ENCODE results near the gene AMIGO1.

DNA sequence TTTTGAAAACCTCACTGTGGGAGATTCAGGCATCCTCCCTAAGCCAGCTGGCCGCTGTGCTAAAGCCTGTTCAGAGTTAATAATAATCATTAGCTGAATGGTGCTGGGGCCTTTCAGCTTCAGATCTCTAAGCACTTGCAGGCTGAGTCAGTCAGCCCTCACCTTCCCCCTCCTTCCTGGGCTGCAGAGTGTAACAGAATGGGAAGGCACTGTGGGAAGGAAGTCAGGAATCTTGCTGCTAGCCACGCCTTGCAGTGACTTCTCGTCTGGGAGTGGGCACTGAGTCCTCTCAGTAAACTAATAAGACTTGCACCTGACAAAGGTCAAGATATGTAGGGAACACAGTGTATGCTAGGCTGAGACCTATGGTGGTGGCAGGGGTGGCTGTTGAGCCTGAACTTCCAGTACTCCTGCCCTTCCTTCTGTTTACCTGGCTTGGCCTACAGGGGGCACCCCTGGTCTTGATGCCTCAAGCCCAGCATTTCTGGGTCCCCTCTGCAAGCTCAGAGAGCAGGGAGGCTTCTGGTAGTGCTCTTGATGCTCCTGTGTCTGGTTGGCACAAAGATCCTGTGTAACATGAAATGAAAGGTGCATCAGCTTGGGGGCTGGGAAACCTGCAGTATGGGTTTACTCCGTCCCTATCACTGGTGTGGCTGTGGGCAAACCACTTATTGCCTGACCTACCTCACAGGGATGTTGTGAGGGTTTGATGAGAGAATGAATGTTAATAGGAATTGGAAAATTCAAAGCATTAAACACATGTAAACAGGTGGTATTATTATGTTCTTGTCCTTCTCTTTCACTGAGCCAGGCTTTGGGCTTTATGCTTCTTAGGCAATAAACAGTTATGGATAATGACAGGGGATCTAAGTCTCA lies 9.6 kb downstream of the AMIGO1 start:
- TF ChIP-seq POLR2A (IDR thresholded peaks at IDR 0.05) (no peak), EP300 (IDR thresholded peaks at IDR 0.05) (no peak), POLR2AphosphoS5 (IDR thresholded peaks at IDR 0.05) (no peak)
- TF ChIP-seq, protein P1, sequence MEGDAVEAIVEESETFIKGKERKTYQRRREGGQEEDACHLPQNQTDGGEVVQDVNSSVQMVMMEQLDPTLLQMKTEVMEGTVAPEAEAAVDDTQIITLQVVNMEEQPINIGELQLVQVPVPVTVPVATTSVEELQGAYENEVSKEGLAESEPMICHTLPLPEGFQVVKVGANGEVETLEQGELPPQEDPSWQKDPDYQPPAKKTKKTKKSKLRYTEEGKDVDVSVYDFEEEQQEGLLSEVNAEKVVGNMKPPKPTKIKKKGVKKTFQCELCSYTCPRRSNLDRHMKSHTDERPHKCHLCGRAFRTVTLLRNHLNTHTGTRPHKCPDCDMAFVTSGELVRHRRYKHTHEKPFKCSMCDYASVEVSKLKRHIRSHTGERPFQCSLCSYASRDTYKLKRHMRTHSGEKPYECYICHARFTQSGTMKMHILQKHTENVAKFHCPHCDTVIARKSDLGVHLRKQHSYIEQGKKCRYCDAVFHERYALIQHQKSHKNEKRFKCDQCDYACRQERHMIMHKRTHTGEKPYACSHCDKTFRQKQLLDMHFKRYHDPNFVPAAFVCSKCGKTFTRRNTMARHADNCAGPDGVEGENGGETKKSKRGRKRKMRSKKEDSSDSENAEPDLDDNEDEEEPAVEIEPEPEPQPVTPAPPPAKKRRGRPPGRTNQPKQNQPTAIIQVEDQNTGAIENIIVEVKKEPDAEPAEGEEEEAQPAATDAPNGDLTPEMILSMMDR (IDR thresholded peaks at IDR 0.05) = peak; percentile 11 to 34
